Skin of body (tissue), 2 donors: ENCODE data around the gene ENPP7. TPM values are rescaled to one million over a fixed set of nuclear protein-coding genes. Genes with fewer than 3 reads are reported as not detected.

ENCODE experiments used
- DNase-seq: peaks from one replicate; lab custom pipeline; 2025; lab: John Stamatoyannopoulos, UW
- total RNA-seq: library from RNA; depleted of rRNA; stranded (reverse); fragments of >200 nt; gene quantifications from one replicate; pipeline ENCODE4 v1.2.3, GENCODE V29; 2014

Gene ENPP7
- total RNA-seq, 1 donor from 2014 or later: not detected

- no peak for DNase-seq
Observed at GRCh38 chr17:79730437-79730768, 340 bp upstream of the ENPP7 start.

GRCh38 chr17:79732254-79732653 lies 1.5 kb downstream of the ENPP7 start:
- DNase-seq: no peak

GRCh38 chr17:79732804-79733691 lies 2.3 kb downstream of the ENPP7 start:
- no peak for DNase-seq

GRCh38 chr17:79733692-79734070 lies 2.9 kb downstream of the ENPP7 start:
- DNase-seq: no peak

GRCh38 chr17:79735096-79735495 lies 4.4 kb downstream of the ENPP7 start:
- DNase-seq: no peak

GRCh38 chr17:79737046-79737921 lies 6.5 kb downstream of the ENPP7 start:
- DNase-seq: no peak

GRCh38 chr17:79737922-79738578 lies 7.3 kb downstream of the ENPP7 start:
- DNase-seq: no peak

GRCh38 chr17:79738643-79739042 lies 7.9 kb downstream of the ENPP7 start:
- DNase-seq: no peak

- DNase-seq: no peak
Observed at GRCh38 chr17:79739148-79740062, 8.7 kb downstream of the ENPP7 start.

GRCh38 chr17:79740413-79740812 lies 9.7 kb downstream of the ENPP7 start:
- DNase-seq: no peak

- DNase-seq: no peak
Observed at GRCh38 chr17:79741401-79741750, 10.6 kb downstream of the ENPP7 start.

- peak; percentile 22 for DNase-seq
Observed at GRCh38 chr17:79741751-79742588, 11.2 kb downstream of the ENPP7 start.

GRCh38 chr17:79742589-79742918 lies 11.8 kb downstream of the ENPP7 start:
- DNase-seq: no peak

- DNase-seq: no peak
Observed at GRCh38 chr17:79742951-79743476, 12.3 kb downstream of the ENPP7 start.

- DNase-seq: no peak
Observed at GRCh38 chr17:79743614-79744013, 12.9 kb downstream of the ENPP7 start.

GRCh38 chr17:79745641-79746105 lies 14.9 kb downstream of the ENPP7 start:
- no peak for DNase-seq

GRCh38 chr17:79746889-79747507 lies 16.3 kb downstream of the ENPP7 start:
- DNase-seq: no peak

GRCh38 chr17:79747508-79748294 lies 17.0 kb downstream of the ENPP7 start:
- no peak for DNase-seq
